ENCODE data around the gene ZNF536.

DNA sequence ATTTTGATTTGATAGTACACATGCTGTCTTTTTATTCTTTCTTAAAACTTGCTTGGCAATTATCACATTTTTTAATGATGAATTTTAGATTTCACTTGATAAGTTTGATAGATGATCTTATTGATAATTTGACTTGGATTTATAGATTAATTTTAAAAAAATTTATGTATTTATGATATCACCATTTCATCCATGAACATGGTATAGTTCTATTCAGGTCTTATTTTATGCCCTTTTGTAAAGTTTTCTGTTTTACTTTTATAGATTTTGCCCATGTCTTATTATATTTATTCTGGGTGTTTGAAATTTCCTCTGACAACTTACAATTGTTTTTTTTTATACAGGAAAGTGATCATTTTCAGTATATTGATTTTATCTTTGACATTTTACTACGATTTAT is 39.5 kb downstream of the ZNF536 start:
- TF ChIP-seq, protein P1, sequence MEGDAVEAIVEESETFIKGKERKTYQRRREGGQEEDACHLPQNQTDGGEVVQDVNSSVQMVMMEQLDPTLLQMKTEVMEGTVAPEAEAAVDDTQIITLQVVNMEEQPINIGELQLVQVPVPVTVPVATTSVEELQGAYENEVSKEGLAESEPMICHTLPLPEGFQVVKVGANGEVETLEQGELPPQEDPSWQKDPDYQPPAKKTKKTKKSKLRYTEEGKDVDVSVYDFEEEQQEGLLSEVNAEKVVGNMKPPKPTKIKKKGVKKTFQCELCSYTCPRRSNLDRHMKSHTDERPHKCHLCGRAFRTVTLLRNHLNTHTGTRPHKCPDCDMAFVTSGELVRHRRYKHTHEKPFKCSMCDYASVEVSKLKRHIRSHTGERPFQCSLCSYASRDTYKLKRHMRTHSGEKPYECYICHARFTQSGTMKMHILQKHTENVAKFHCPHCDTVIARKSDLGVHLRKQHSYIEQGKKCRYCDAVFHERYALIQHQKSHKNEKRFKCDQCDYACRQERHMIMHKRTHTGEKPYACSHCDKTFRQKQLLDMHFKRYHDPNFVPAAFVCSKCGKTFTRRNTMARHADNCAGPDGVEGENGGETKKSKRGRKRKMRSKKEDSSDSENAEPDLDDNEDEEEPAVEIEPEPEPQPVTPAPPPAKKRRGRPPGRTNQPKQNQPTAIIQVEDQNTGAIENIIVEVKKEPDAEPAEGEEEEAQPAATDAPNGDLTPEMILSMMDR (conservative IDR thresholded peaks at IDR 0.05; ENCODE audit: low read depth, low read length), result no peak
- no peak for TF ChIP-seq EZH2 (IDR thresholded peaks at IDR 0.05; ENCODE audit: borderline replicate concordance, low read depth, low read length, poor library complexity, severe bottlenecking)
